HL-60 (cell line): ENCODE data around the gene GRIN3A.
"Not testable (repeated sequence)": the region's sequence is repeated elsewhere in the genome, so short reads cannot be mapped to it uniquely, and the experiment has no call there.

Source experiments
- DNase-seq, 2 experiments: peaks; one replicate each; pipeline ENCODE4 v3.0.0-alpha.2; 2010 to 2020; ENCODE audit warnings: low read depth in 1 of 2, low spot score in 1 of 2
- H3K27ac ChIP-seq: fragments of 250-450 bp; sonication (Bioruptor Pico); replicated peaks from 2 replicates; pipeline ENCODE4 v1.5.1; 2020; ENCODE audit warnings: mild to moderate bottlenecking, moderate library complexity
- H3K27me3 ChIP-seq: fragments of 250-450 bp; sonication (Bioruptor Pico); 2 replicates; pipeline ENCODE4 v1.5.1; 2021; ENCODE audit warnings: mild to moderate bottlenecking, moderate library complexity; ENCODE audit not compliant: insufficient read depth, poor library complexity, severe bottlenecking
- H3K4me3 ChIP-seq: replicated peaks from 2 replicates; pipeline ENCODE4 v1.5.1; 2011; ENCODE audit warnings: mild to moderate bottlenecking, control low read depth, low read length; ENCODE audit not compliant: insufficient read depth
- CTCF ChIP-seq: IDR thresholded peaks from one replicate; pipeline ENCODE4 v1.5.1; 2011; ENCODE audit warnings: low read length, control low read depth, inconsistent platforms; ENCODE audit not compliant: insufficient read depth
- GABPA ChIP-seq: IDR thresholded peaks from 2 replicates; pipeline ENCODE4 v1.6.1; 2012; ENCODE audit warnings: low read depth
- POLR2AphosphoS5 ChIP-seq: IDR thresholded peaks from 2 replicates; pipeline ENCODE4 v1.6.1; 2012; ENCODE audit warnings: low read depth
- REST ChIP-seq: IDR thresholded peaks from 2 replicates; pipeline ENCODE4 v1.6.1; 2012; ENCODE audit warnings: low read depth; ENCODE audit not compliant: insufficient replicate concordance
- SPI1 ChIP-seq: IDR thresholded peaks from 2 replicates; pipeline ENCODE4 v1.6.1; 2012; ENCODE audit warnings: low read depth, mild to moderate bottlenecking, borderline replicate concordance

Gene GRIN3A

GRCh38 chr9:101736717-101737116 lies 1.7 kb downstream of the GRIN3A start:
- Histone ChIP-seq H3K27ac (no peak overlapping the region), H3K27me3 (peaks cover 43% of the 10 kb centered on the region), H3K4me3 (no peak overlapping the region)
- TF ChIP-seq REST = peak; percentile 90
- no peak for TF ChIP-seq POLR2AphosphoS5
- no peak for DNase-seq

GRCh38 chr9:101731429-101731828 lies 7.0 kb downstream of the GRIN3A start:
- DNase-seq = no peak
- peaks cover 11% of the 10 kb centered on the region for H3K27me3 ChIP-seq
- H3K27ac ChIP-seq = no peak overlapping the region
- no peak for TF ChIP-seq GABPA
- TF ChIP-seq CTCF = no peak
- no peak for TF ChIP-seq POLR2AphosphoS5
- TF ChIP-seq REST = no peak
- TF ChIP-seq SPI1 = no peak
- no peak overlapping the region for H3K4me3 ChIP-seq

- no peak overlapping the region for H3K4me3 ChIP-seq
- no peak overlapping the region for H3K27ac ChIP-seq
- TF ChIP-seq SPI1 = no peak
- TF ChIP-seq CTCF = peak; percentile 24
- DNase-seq = peak in 1 of 2 experiments; percentile 18
- no peaks in the 10 kb centered on the region for H3K27me3 ChIP-seq
These were observed 10.6 kb downstream of the GRIN3A start for GRCh38 chr9:101727612-101728524.

- H3K4me3 ChIP-seq, DNase-seq, H3K27me3 ChIP-seq, H3K27ac ChIP-seq: not testable (repeated sequence)
These were observed 14.2 kb downstream of the GRIN3A start for GRCh38 chr9:101724271-101724670.

GRCh38 chr9:101718192-101718591 lies 20.3 kb downstream of the GRIN3A start:
- no peak overlapping the region for H3K27ac ChIP-seq
- DNase-seq = no peak
- H3K27me3 ChIP-seq = no peaks in the 10 kb centered on the region
- TF ChIP-seq SPI1 (no peak), CTCF (no peak), POLR2AphosphoS5 (no peak), REST (no peak)
- no peak overlapping the region for H3K4me3 ChIP-seq
